Measurements from ENCODE around the gene FMO5.

The FMO5 gene

GRCh38 chr1:147218606-147219005 is 6.5 kb downstream of the FMO5 start:
- no peak overlapping the region for H3K27ac Mint-ChIP-seq
- peaks cover 2% of the 10 kb centered on the region for H3K4me1 Mint-ChIP-seq
- no peak overlapping the region for H3K4me3 Mint-ChIP-seq
- no peaks in the 10 kb centered on the region for H3K27me3 Mint-ChIP-seq
- no peaks in the 10 kb centered on the region for H3K36me3 Mint-ChIP-seq
- H3K9me3 Mint-ChIP-seq = no peaks in the 10 kb centered on the region

GRCh38 chr1:147217141-147217540 is 8.0 kb downstream of the FMO5 start:
- H3K27ac Mint-ChIP-seq = no peak overlapping the region
- H3K9me3 Mint-ChIP-seq = no peaks in the 10 kb centered on the region
- no peaks in the 10 kb centered on the region for H3K4me1 Mint-ChIP-seq

GRCh38 chr1:147216124-147216523 is 9.0 kb downstream of the FMO5 start:
- Mint-ChIP-seq H3K9me3 (no peaks in the 10 kb centered on the region), H3K36me3 (no peaks in the 10 kb centered on the region), H3K27me3 (no peaks in the 10 kb centered on the region), H3K4me1 (no peaks in the 10 kb centered on the region), H3K27ac (no peak overlapping the region), H3K4me3 (no peak overlapping the region)

More at GRCh38 chr1:147217141-147217540, 8.0 kb downstream of the FMO5 start:
- Mint-ChIP-seq H3K27me3 (no peaks in the 10 kb centered on the region), H3K4me3 (no peak overlapping the region), H3K36me3 (no peaks in the 10 kb centered on the region)

- Mint-ChIP-seq H3K36me3 (no peaks in the 10 kb centered on the region), H3K27ac (no peak overlapping the region), H3K27me3 (no peaks in the 10 kb centered on the region), H3K4me3 (no peak overlapping the region), H3K9me3 (no peaks in the 10 kb centered on the region), H3K4me1 (no peaks in the 10 kb centered on the region)
Measured at GRCh38 chr1:147215540-147215916, 9.6 kb downstream of the FMO5 start.

GRCh38 chr1:147214842-147215539 is 10.1 kb downstream of the FMO5 start:
- Mint-ChIP-seq H3K27ac (no peak overlapping the region), H3K27me3 (no peaks in the 10 kb centered on the region), H3K4me3 (no peak overlapping the region), H3K9me3 (no peaks in the 10 kb centered on the region), H3K36me3 (no peaks in the 10 kb centered on the region), H3K4me1 (no peaks in the 10 kb centered on the region)

- no peaks in the 10 kb centered on the region for H3K27me3 Mint-ChIP-seq
- H3K4me3 Mint-ChIP-seq = no peak overlapping the region
- no peaks in the 10 kb centered on the region for H3K9me3 Mint-ChIP-seq
- no peaks in the 10 kb centered on the region for H3K4me1 Mint-ChIP-seq
- H3K27ac Mint-ChIP-seq = no peak overlapping the region
- H3K36me3 Mint-ChIP-seq = peaks cover 3% of the 10 kb centered on the region
Measured at GRCh38 chr1:147214325-147214724, 10.8 kb downstream of the FMO5 start.

DNA sequence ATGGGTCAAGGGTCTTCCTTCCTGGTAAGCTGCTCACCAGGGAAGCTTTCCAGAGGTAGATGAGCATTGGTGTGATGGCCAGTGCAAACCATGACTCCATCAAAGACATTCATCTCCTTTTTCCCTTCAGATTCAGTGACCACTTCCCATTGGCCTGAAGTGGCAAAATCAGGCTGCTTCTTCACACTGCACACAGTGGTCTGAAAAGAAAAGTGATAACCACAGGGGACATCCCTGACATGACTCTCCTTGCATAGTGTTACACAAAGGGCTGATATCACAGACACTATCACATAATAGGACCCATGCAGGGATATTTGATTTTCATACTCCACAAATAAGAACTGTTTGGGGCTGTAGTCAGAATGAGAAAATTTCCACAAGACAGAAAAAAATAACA is 11.9 kb downstream of the FMO5 start:
- no peaks in the 10 kb centered on the region for H3K27me3 Mint-ChIP-seq
- peaks cover 3% of the 10 kb centered on the region for H3K36me3 Mint-ChIP-seq
- H3K9me3 Mint-ChIP-seq = no peaks in the 10 kb centered on the region
- no peak overlapping the region for H3K27ac Mint-ChIP-seq
- no peaks in the 10 kb centered on the region for H3K4me1 Mint-ChIP-seq
- H3K4me3 Mint-ChIP-seq = no peak overlapping the region

- Mint-ChIP-seq H3K27me3 (no peaks in the 10 kb centered on the region), H3K9me3 (no peaks in the 10 kb centered on the region), H3K4me3 (no peak overlapping the region), H3K4me1 (no peaks in the 10 kb centered on the region), H3K27ac (no peak overlapping the region), H3K36me3 (peaks cover 3% of the 10 kb centered on the region)
Measured at GRCh38 chr1:147211577-147211976, 13.6 kb downstream of the FMO5 start.

DNA sequence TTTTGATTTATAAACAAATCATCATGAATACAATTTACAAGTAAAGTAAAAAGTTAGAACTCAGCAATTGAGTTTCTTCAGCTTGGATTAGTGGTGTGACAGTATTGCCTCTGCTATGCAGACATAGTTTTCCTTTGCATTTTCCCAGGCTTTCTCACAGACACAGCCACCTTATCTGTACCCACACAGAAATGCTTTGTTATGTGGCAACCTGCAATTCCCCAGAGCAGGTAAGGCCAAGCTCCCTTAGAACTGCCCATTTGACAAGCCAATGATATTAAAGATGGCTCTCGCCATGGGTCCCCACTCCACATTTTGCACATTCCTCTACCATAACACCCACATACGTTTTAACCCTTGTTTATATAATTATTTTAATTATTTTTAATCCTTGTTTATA is 14.2 kb downstream of the FMO5 start:
- H3K4me1 Mint-ChIP-seq = no peaks in the 10 kb centered on the region
- peaks cover 3% of the 10 kb centered on the region for H3K36me3 Mint-ChIP-seq
- no peaks in the 10 kb centered on the region for H3K27me3 Mint-ChIP-seq
- H3K4me3 Mint-ChIP-seq = no peak overlapping the region
- no peaks in the 10 kb centered on the region for H3K9me3 Mint-ChIP-seq
- H3K27ac Mint-ChIP-seq = no peak overlapping the region

- no peaks in the 10 kb centered on the region for H3K27me3 Mint-ChIP-seq
- H3K9me3 Mint-ChIP-seq = no peaks in the 10 kb centered on the region
- H3K4me3 Mint-ChIP-seq = no peak overlapping the region
- H3K27ac Mint-ChIP-seq = no peak overlapping the region
- no peaks in the 10 kb centered on the region for H3K4me1 Mint-ChIP-seq
- peaks cover 3% of the 10 kb centered on the region for H3K36me3 Mint-ChIP-seq
Measured at GRCh38 chr1:147209825-147210821, 15.0 kb downstream of the FMO5 start.

DNA sequence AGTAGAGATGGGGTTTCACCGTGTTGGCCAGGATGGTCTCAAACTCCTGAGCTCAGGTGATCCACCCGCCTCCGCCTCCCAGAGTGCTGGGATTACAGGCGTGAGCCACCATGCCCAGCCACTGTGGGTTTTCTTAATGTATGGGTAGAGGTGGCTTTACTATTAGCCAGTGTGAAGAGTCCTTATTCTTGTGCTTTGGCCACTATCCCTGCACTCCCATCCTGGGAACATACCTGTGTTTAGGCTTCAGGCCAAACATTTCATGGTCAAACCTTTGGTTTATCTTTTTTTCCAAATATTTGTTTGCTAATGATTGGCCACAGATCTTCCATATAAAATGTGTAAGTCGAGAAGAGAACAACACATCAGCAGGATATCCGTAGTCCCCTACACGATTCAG is 16.5 kb downstream of the FMO5 start:
- no peaks in the 10 kb centered on the region for H3K27me3 Mint-ChIP-seq
- no peak overlapping the region for H3K27ac Mint-ChIP-seq
- H3K9me3 Mint-ChIP-seq = no peaks in the 10 kb centered on the region
- no peaks in the 10 kb centered on the region for H3K4me1 Mint-ChIP-seq
- peaks cover 4% of the 10 kb centered on the region for H3K36me3 Mint-ChIP-seq
- H3K4me3 Mint-ChIP-seq = no peak overlapping the region

DNA sequence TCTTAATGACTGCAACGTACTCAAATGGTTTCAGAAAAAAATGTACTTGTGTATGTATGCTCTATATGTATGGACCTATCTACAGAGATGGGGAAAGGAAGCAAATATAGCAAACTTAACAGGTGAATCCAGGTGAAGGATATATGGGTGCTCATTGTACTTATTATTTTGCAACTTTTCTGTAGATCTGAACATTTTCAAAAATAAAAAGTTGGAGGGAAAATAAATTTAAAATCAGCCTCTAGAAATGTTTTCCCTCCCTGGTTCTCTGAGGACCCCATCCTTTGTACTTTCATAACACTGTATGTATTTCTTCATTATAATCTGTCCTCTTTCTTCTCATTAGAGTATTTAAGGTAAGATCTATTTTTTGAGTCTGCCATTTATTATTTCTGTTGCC is 17.9 kb downstream of the FMO5 start:
- Mint-ChIP-seq H3K4me1 (no peaks in the 10 kb centered on the region), H3K9me3 (no peaks in the 10 kb centered on the region), H3K27ac (no peak overlapping the region), H3K27me3 (no peaks in the 10 kb centered on the region), H3K36me3 (peaks cover 8% of the 10 kb centered on the region), H3K4me3 (no peak overlapping the region)

- H3K4me1 Mint-ChIP-seq = no peaks in the 10 kb centered on the region
- peaks cover 7% of the 10 kb centered on the region for H3K36me3 Mint-ChIP-seq
- no peak overlapping the region for H3K4me3 Mint-ChIP-seq
- no peak overlapping the region for H3K27ac Mint-ChIP-seq
- H3K9me3 Mint-ChIP-seq = no peaks in the 10 kb centered on the region
- H3K27me3 Mint-ChIP-seq = no peaks in the 10 kb centered on the region
Measured at GRCh38 chr1:147204080-147204479, 21.1 kb downstream of the FMO5 start.

- H3K27me3 Mint-ChIP-seq = no peaks in the 10 kb centered on the region
- H3K4me1 Mint-ChIP-seq = no peaks in the 10 kb centered on the region
- peak overlapping the region; percentile 14 for H3K27ac Mint-ChIP-seq
- H3K4me3 Mint-ChIP-seq = no peak overlapping the region
- H3K36me3 Mint-ChIP-seq = peaks cover 7% of the 10 kb centered on the region
- no peaks in the 10 kb centered on the region for H3K9me3 Mint-ChIP-seq
Measured at GRCh38 chr1:147202576-147202975, 22.6 kb downstream of the FMO5 start.

- H3K9me3 Mint-ChIP-seq = no peaks in the 10 kb centered on the region
Measured at GRCh38 chr1:147201786-147202185, 23.4 kb downstream of the FMO5 start.

DNA sequence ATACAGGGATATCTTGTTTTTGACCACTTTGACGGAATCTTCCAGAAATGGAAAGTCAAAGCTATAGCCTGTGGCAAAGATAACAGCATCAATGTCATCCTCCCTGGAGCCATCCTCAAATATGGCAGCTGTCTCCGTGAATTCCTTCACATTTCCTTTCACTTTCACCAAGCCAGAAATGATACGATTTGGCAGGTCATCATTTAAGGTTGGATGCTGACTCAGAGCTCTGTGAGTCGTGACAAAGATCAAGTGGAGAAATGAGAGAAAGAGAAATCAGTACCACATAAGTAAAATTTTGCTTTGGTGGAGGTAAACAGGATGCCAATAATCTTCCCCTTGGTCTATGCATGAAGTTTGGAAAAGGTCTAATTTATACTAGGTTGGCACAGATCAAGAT is 23.9 kb downstream of the FMO5 start:
- no peak overlapping the region for H3K27ac Mint-ChIP-seq
- no peaks in the 10 kb centered on the region for H3K27me3 Mint-ChIP-seq
- H3K36me3 Mint-ChIP-seq = peaks cover 9% of the 10 kb centered on the region
- no peak overlapping the region for H3K4me3 Mint-ChIP-seq
- H3K9me3 Mint-ChIP-seq = no peaks in the 10 kb centered on the region
- no peaks in the 10 kb centered on the region for H3K4me1 Mint-ChIP-seq

More at GRCh38 chr1:147201786-147202185, 23.4 kb downstream of the FMO5 start:
- Mint-ChIP-seq H3K27ac (no peak overlapping the region), H3K27me3 (no peaks in the 10 kb centered on the region), H3K4me1 (no peaks in the 10 kb centered on the region), H3K4me3 (no peak overlapping the region), H3K36me3 (peaks cover 9% of the 10 kb centered on the region)

Measured in activated naive CD4-positive, alpha-beta T cell treated with anti-CD3 and anti-CD28 coated beads, Interleukin-2, amount 50 U/mL, for 24 hours (primary cell).